Measurements from ENCODE around the gene CCDC192. TPM values are rescaled to one million over a fixed set of nuclear protein-coding genes. Genes with fewer than 3 reads are reported as not detected.

CCDC192 gene
- total RNA-seq, 1 donor from 2014 or later: not detected

DNA sequence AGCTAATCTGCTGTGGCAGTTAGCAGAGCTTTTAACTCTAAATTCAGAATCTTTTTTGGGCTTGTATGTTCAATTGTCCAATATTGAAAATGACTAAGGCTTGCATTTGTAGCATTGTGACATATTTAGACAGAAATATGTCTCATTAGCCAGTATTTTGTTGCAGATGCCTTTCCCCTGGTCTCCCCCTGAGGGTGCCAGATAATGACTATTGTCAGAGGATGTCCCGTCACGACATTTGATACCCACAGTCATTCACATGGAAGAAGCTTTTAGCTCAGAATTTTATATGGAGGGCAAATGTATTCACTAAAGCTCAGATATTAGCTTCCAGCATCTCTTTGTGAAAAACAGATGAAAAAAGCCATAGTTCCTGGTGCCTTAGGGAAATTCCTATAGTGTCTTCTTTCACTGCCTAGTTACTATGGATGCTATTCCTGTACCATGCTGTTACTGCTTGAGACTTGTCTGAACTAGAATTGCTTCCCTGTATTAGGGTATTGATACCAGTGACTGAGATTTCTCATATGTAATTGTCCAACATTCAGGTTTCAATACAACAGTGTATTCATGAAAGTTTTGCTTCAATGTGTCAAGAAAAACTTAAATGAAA is 96.2 kb downstream of the CCDC192 start:
- Histone ChIP-seq H3K27ac (no peak overlapping the region), H3K27me3 (no peaks in the 10 kb centered on the region), H3K36me3 (no peaks in the 10 kb centered on the region), H3K4me1 (peaks cover 5% of the 10 kb centered on the region), H3K9me3 (no peaks in the 10 kb centered on the region), H3K4me3 (no peak overlapping the region)
- TF ChIP-seq, protein P1, sequence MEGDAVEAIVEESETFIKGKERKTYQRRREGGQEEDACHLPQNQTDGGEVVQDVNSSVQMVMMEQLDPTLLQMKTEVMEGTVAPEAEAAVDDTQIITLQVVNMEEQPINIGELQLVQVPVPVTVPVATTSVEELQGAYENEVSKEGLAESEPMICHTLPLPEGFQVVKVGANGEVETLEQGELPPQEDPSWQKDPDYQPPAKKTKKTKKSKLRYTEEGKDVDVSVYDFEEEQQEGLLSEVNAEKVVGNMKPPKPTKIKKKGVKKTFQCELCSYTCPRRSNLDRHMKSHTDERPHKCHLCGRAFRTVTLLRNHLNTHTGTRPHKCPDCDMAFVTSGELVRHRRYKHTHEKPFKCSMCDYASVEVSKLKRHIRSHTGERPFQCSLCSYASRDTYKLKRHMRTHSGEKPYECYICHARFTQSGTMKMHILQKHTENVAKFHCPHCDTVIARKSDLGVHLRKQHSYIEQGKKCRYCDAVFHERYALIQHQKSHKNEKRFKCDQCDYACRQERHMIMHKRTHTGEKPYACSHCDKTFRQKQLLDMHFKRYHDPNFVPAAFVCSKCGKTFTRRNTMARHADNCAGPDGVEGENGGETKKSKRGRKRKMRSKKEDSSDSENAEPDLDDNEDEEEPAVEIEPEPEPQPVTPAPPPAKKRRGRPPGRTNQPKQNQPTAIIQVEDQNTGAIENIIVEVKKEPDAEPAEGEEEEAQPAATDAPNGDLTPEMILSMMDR (IDR thresholded peaks at IDR 0.05): no peak
- DNase-seq: no peak
- intact Hi-C loops (cut with DNase I): no loop called here
- ATAC-seq: no peak

DNA sequence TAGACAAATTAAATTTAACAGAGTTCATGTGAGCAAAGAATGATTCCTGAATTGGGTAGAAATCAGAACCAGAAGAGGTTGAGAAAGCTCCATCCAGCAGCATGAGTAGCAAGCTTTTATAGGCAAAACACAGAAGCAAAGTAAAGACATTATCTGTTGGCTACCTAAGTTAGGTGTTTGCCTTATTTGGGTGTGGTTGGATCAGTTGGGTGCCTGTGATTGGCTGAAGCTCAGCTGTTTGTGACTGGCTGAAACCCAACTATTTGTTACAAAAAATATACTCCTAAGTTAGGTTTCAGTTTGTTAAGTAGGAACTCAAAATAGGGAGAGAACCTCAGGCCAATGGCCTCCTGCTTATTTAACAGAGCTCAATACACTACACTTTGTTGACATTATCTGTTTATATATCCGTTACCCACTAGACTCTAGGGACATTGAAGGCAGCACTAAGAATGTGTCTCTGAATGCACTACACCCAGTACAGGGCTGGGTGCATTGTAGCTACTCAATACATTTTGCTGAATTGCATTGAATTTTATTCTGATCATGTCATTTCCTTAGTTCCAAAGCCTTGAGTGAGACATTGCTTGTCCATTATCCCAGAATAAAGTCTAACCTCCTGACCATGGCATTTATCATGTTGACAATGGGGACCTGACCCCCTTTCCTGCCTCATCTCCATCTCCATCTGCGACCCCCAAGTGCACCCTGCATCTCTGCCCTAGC is 98.7 kb downstream of the CCDC192 start:
- Histone ChIP-seq H3K9me3 (no peaks in the 10 kb centered on the region), H3K4me3 (no peak overlapping the region), H3K36me3 (no peaks in the 10 kb centered on the region), H3K4me1 (peaks cover 5% of the 10 kb centered on the region), H3K27me3 (no peaks in the 10 kb centered on the region), H3K27ac (no peak overlapping the region)
- no peak for ATAC-seq
- intact Hi-C loops (cut with DNase I): no loop called here
- TF ChIP-seq, protein P1 (IDR thresholded peaks at IDR 0.05): no peak
- DNase-seq: no peak

DNA sequence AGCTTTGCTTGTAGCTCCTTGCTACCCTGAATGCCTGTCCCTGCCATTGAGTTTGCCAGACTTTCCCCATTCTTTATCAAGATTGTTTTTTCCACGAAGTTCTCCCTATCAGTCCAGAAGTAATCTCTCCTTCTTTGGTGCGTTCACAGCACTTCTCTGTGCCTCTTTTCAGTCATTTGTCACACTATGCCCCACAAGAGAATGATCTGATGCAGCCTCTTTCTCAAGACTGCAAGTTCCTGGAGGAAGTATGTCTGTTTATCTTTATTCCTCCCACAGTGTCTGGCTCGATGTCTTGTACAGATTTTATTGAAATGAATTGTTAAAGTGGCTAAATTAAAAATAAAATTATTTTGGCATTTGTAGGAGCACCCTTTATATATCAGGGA is 99.3 kb downstream of the CCDC192 start:
- ATAC-seq: peak; percentile 76
- no peaks in the 10 kb centered on the region for H3K9me3 ChIP-seq
- no peaks in the 10 kb centered on the region for H3K36me3 ChIP-seq
- intact Hi-C loops (cut with DNase I): no loop called here
- no peaks in the 10 kb centered on the region for H3K27me3 ChIP-seq
- no peak overlapping the region for H3K27ac ChIP-seq
- H3K4me1 ChIP-seq: peaks cover 5% of the 10 kb centered on the region
- H3K4me3 ChIP-seq: no peak overlapping the region
- no peak for DNase-seq
- TF ChIP-seq, protein P1 (IDR thresholded peaks at IDR 0.05): no peak

DNA sequence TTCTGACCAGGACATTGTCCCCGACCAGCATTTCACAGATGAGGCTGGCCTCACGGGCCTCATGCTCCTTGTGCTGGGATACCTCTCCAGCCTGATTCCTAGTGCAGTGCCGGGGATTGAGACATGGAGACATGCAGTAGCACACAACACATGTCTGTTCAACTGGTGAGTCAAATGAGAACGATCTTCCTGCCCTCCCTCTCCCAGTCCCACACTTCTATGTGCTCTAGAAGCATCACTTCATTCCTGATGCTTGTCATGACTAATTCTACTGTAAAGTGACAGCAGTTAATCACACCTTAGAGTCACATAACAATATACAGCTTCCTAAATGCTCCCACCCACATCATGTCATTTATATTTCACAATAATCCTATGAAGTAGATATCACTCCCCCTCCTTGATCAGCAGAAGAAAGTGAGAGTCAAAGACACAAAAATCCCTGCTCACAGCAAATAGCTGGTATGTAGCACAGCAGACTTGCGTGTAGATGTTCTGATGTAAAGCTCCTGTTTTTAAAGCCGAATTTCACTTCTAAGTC is 101.8 kb downstream of the CCDC192 start:
- H3K9me3 ChIP-seq: no peaks in the 10 kb centered on the region
- no peak overlapping the region for H3K4me3 ChIP-seq
- intact Hi-C loops (cut with DNase I): no loop called here
- no peaks in the 10 kb centered on the region for H3K27me3 ChIP-seq
- ATAC-seq (no peak), DNase-seq (no peak)
- H3K36me3 ChIP-seq: no peaks in the 10 kb centered on the region
- H3K27ac ChIP-seq: no peak overlapping the region
- H3K4me1 ChIP-seq: peaks cover 5% of the 10 kb centered on the region
- TF ChIP-seq, protein P1 (IDR thresholded peaks at IDR 0.05): no peak

DNA sequence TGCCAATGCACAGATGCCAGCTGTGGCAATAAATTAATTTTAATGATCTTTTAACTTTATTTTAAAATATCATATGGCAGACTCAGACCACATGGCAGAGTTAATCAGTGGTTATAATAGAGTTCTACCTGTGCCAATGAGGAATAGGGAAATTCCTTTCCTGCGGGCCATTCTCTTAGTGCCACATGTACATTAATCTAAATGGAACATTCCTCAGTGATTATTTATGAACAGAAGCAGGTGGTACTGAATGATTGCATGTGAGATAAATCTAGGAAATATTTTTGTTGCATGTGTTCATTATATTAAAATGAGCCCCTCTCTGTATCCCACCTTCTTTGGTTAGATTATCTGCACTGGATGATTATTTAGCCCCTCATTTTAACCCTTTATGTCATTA is 102.3 kb downstream of the CCDC192 start:
- no peaks in the 10 kb centered on the region for H3K27me3 ChIP-seq
- no peaks in the 10 kb centered on the region for H3K9me3 ChIP-seq
- H3K4me3 ChIP-seq: no peak overlapping the region
- intact Hi-C loops (cut with DNase I): no loop called here
- peaks cover 5% of the 10 kb centered on the region for H3K4me1 ChIP-seq
- no peaks in the 10 kb centered on the region for H3K36me3 ChIP-seq
- ATAC-seq: no peak
- no peak overlapping the region for H3K27ac ChIP-seq
- TF ChIP-seq, protein P1 (IDR thresholded peaks at IDR 0.05): no peak
- no peak for DNase-seq

Data from upper lobe of right lung (tissue), 1 donor.